ENCODE results near the gene KAZN. TPM values are rescaled to one million over a fixed set of nuclear protein-coding genes. Genes with fewer than 3 reads are reported as not detected.

KAZN gene
- polyA plus RNA-seq, 1 donor from 2014 or later = 20.6 TPM

DNA sequence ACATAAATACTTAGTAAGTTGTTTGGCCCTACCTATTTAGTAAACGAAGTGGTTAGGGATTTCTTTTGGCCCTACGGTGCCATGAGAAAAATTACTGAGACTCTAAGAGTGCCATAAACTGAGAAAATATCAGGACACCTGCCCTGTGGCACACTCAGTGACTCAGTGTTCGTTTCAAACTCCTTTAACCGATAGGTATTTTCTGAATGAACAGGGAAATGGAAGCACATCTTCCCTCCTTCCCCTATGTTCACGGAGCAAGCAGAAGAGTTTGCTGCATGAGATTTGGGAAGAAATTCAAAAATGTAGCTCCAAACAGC lies 134.2 kb downstream of the KAZN start:
- Histone ChIP-seq H3K9me3 (ENCODE audit: low read length) (no peaks in the 10 kb centered on the region), H3K27ac (ENCODE audit: low read length) (no peak overlapping the region), H3K9me2 (ENCODE audit: insufficient read depth, low read length) (no peaks in the 10 kb centered on the region), H3K4me3 (ENCODE audit: low read length) (no peak overlapping the region), H3K36me3 (ENCODE audit: insufficient read depth, low read length) (no peaks in the 10 kb centered on the region), H3K4me2 (ENCODE audit: low read length) (no peak overlapping the region), H3K27me3 (ENCODE audit: insufficient read depth, low read depth, low read length) (no peaks in the 10 kb centered on the region), H3K79me2 (replicated peaks; ENCODE audit: insufficient read depth, low read length) (peaks cover 3% of the 10 kb centered on the region), H3K9ac (ENCODE audit: low read length) (no peak overlapping the region), H4K20me1 (ENCODE audit: insufficient read depth) (no peaks in the 10 kb centered on the region), H2AFZ (ENCODE audit: low read depth, low read length) (no peak overlapping the region), H3F3A (ENCODE audit: insufficient read depth, low read length, poor library complexity, severe bottlenecking) (no peaks in the 10 kb centered on the region)
- TF ChIP-seq POLR2AphosphoS5 (IDR thresholded peaks at IDR 0.05) (no peak), TAF1 (IDR thresholded peaks at IDR 0.05; ENCODE audit: low read depth) (no peak), EP300 (conservative IDR thresholded peaks at IDR 0.05; ENCODE audit: poor library complexity, severe bottlenecking) (no peak), RAD21 (conservative IDR thresholded peaks at IDR 0.05) (no peak), SMC3 (conservative IDR thresholded peaks at IDR 0.05; ENCODE audit: poor library complexity) (no peak), EZH2 (IDR thresholded peaks at IDR 0.05; ENCODE audit: borderline replicate concordance, insufficient read depth, low read length, poor library complexity, severe bottlenecking) (no peak), MXI1 (conservative IDR thresholded peaks at IDR 0.05; ENCODE audit: poor library complexity, severe bottlenecking) (no peak)
- TF ChIP-seq, protein P1, sequence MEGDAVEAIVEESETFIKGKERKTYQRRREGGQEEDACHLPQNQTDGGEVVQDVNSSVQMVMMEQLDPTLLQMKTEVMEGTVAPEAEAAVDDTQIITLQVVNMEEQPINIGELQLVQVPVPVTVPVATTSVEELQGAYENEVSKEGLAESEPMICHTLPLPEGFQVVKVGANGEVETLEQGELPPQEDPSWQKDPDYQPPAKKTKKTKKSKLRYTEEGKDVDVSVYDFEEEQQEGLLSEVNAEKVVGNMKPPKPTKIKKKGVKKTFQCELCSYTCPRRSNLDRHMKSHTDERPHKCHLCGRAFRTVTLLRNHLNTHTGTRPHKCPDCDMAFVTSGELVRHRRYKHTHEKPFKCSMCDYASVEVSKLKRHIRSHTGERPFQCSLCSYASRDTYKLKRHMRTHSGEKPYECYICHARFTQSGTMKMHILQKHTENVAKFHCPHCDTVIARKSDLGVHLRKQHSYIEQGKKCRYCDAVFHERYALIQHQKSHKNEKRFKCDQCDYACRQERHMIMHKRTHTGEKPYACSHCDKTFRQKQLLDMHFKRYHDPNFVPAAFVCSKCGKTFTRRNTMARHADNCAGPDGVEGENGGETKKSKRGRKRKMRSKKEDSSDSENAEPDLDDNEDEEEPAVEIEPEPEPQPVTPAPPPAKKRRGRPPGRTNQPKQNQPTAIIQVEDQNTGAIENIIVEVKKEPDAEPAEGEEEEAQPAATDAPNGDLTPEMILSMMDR (IDR thresholded peaks at IDR 0.05; ENCODE audit: poor library complexity, severe bottlenecking) = no peak
- TF ChIP-seq, protein P2, sequence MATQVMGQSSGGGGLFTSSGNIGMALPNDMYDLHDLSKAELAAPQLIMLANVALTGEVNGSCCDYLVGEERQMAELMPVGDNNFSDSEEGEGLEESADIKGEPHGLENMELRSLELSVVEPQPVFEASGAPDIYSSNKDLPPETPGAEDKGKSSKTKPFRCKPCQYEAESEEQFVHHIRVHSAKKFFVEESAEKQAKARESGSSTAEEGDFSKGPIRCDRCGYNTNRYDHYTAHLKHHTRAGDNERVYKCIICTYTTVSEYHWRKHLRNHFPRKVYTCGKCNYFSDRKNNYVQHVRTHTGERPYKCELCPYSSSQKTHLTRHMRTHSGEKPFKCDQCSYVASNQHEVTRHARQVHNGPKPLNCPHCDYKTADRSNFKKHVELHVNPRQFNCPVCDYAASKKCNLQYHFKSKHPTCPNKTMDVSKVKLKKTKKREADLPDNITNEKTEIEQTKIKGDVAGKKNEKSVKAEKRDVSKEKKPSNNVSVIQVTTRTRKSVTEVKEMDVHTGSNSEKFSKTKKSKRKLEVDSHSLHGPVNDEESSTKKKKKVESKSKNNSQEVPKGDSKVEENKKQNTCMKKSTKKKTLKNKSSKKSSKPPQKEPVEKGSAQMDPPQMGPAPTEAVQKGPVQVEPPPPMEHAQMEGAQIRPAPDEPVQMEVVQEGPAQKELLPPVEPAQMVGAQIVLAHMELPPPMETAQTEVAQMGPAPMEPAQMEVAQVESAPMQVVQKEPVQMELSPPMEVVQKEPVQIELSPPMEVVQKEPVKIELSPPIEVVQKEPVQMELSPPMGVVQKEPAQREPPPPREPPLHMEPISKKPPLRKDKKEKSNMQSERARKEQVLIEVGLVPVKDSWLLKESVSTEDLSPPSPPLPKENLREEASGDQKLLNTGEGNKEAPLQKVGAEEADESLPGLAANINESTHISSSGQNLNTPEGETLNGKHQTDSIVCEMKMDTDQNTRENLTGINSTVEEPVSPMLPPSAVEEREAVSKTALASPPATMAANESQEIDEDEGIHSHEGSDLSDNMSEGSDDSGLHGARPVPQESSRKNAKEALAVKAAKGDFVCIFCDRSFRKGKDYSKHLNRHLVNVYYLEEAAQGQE (IDR thresholded peaks at IDR 0.05; ENCODE audit: borderline replicate concordance) = no peak

DNA sequence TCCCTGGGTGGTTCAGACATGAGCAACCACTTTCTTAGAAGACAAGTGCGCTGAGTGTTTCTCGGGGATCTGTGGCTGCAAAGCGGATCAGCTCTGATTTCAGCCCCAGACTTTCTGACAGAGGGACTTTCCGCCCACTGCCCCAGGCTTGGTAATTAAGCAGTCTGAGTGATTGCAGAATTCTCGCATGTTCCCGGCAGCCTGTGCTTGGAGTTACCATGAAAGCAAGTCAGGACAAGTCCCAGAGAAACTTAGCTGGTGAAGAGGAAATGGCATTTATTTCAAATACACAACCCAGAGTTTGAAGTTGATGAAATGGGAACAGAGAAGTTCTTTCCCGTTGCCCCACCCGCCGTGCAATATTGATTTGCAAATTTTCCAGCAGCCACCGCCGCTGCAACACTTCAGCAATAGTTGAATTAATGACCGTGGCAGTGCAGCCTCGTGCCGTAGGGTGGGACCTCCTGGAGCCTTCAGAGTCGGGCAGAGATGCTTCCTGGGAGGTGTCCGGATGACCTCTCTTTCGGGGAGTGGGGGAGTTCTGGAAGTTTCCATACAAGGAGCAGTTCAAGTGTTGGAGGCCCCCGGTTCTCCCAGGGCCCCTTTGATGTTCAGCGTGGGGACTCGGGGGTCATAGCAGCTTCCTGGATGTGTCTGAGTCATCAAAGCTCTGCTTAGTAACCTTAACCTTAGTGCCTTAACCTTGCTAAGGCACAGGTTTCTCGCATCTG lies 134.7 kb downstream of the KAZN start:
- no peaks in the 10 kb centered on the region for H4K20me1 ChIP-seq (ENCODE audit: insufficient read depth)
- no peak overlapping the region for H3K4me3 ChIP-seq (ENCODE audit: low read length)
- H3K27ac ChIP-seq (ENCODE audit: low read length) = no peak overlapping the region
- H3K36me3 ChIP-seq (ENCODE audit: insufficient read depth, low read length) = no peaks in the 10 kb centered on the region
- no peaks in the 10 kb centered on the region for H3F3A ChIP-seq (ENCODE audit: insufficient read depth, low read length, poor library complexity, severe bottlenecking)
- H3K9me3 ChIP-seq (ENCODE audit: low read length) = no peaks in the 10 kb centered on the region
- no peaks in the 10 kb centered on the region for H3K9me2 ChIP-seq (ENCODE audit: insufficient read depth, low read length)
- H3K27me3 ChIP-seq (ENCODE audit: insufficient read depth, low read depth, low read length) = no peaks in the 10 kb centered on the region
- no peak for TF ChIP-seq POLR2AphosphoS5 (IDR thresholded peaks at IDR 0.05)
- no peak for TF ChIP-seq EZH2 (IDR thresholded peaks at IDR 0.05; ENCODE audit: borderline replicate concordance, insufficient read depth, low read length, poor library complexity, severe bottlenecking)
- TF ChIP-seq MXI1 (conservative IDR thresholded peaks at IDR 0.05; ENCODE audit: poor library complexity, severe bottlenecking) = no peak
- TF ChIP-seq, protein P2 (IDR thresholded peaks at IDR 0.05; ENCODE audit: borderline replicate concordance) = no peak
- TF ChIP-seq EP300 (conservative IDR thresholded peaks at IDR 0.05; ENCODE audit: poor library complexity, severe bottlenecking) = no peak
- TF ChIP-seq, protein P1 (IDR thresholded peaks at IDR 0.05; ENCODE audit: poor library complexity, severe bottlenecking) = no peak
- TF ChIP-seq TAF1 (IDR thresholded peaks at IDR 0.05; ENCODE audit: low read depth) = no peak
- TF ChIP-seq RAD21 (conservative IDR thresholded peaks at IDR 0.05) = no peak
- no peak for TF ChIP-seq SMC3 (conservative IDR thresholded peaks at IDR 0.05; ENCODE audit: poor library complexity)
- H3K4me2 ChIP-seq (ENCODE audit: low read length) = no peak overlapping the region
- H3K79me2 ChIP-seq (replicated peaks; ENCODE audit: insufficient read depth, low read length) = peaks cover 3% of the 10 kb centered on the region
- H2AFZ ChIP-seq (ENCODE audit: low read depth, low read length) = no peak overlapping the region
- H3K9ac ChIP-seq (ENCODE audit: low read length) = no peak overlapping the region
